NCI-H2227 (cell line): ENCODE measurements around the gene PITPNM3.
"Not testable (repeated sequence)": the region's sequence is repeated elsewhere in the genome, so short reads cannot be mapped to it uniquely, and the experiment has no call there.

Source experiments
- DNase-seq: peaks from one replicate; lab custom pipeline; 2025; ENCODE audit not compliant: unreplicated experiment; lab: John Stamatoyannopoulos, UW

The PITPNM3 gene

DNA sequence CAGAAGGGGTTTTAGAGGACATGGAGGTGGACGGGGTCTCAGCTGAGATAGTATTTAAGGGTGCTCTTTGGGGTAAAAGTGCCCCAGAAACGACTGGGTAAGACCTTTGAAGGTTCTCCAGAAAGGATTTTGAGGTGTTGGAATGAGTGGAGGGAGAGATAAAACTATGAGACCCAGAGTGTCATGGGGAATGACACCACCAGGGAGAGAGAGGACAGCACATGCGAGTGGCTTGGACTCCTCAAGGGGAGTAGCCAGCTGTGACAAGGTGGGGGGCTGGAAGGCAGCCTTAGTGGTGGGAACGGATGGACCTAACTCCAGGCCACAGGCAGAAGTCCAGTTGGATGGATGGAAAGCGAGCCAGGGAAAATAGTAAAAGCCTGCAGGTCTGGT, 19.2 kb upstream of the PITPNM3 start:
- no peak for DNase-seq

DNA sequence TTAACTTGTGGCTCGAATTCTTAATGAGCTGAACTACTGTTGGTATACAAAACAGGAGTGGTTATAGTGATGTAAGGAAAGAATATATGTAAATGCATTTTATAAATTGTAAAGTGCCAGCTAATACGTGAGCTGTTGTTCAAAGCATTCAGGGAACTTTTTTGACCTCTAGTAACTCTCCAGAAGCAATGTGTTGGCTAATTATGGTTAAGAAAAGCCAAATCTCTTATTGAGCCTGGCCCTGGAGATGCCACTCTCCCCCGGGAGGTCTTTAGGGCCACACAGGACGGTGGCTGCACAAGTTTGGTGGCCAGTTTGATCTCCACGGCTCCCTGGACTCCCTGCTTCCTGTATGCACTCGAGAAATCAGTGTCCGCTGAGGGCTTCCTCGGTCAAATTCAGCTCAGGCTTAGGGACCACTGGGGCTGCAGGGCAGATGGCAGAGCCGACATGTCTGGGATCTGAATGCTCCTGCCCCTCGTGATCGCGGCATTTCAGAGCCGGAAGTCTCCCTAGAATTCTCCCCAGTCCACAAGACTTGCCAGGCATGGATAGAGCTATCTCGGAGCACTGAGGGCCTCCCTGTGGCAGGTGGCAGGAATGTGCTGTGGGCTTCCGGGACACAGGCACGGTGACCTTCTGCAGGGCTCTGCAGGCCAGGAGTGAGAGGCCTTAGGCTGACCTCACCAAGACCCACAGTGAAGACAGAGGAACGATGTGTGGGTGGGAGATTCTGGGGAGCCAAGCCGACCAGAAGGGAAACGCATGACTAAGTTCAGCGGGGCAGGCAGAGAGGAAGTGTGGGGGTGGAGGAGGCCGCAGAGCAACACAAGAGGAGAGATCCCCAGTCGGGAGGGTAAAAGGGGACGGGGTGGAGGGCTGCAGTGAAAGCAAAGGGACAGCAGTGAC, 18.6 kb upstream of the PITPNM3 start:
- no peak for DNase-seq

DNA sequence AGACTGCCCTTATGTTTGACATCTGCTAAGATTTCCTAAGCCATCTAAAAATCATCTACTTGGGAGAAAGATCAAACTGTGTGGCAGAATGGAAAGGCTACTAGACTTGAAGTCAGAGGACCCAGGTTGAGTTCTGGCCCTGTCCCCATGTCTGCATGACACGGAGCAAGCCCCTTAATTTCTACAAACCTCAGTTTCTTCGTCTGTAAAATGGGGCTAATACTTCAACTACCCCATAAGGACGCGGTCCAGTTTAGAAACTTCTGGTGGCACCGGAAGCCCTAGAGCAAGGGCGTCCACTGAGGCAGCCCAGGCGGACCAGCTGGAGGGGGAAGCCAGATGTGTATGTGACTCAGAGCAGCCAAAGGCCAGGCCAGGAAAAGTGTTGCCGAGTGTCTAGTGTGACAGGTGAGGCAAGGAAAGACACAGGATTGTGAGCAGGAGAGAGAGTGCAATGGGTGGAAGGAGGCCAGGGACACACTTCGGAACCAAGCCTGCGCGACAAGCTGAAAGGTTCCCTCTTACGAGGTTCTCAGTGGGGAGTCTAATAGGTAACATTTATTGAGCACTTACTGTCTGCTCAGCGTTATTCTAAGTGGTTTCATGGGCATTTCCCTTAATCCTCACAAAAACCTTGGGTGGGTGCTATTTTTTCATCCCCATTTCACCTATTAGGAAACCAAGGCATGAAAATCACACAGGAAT, 17.8 kb upstream of the PITPNM3 start:
- DNase-seq, result no peak

DNA sequence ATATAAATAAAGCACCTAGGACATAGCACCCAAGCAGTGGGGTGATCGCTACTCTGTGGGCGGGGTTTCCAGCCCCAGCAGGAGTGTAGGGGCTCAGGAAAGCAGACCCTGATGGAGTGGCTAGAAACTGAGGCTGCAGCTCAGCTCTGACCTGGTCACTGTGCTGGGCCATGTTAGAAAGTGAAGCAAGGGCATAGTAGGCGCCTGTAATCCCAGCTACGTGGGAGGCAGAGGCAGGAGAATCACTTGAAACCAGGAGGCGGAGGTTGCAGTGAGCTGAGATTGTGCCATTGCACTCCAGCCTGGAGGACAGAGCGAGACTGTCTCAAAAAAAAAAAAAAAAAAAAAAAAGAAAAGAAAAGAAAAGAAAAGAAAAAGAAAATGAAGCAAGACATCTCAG, 17.1 kb upstream of the PITPNM3 start:
- DNase-seq, result not testable (repeated sequence)

DNA sequence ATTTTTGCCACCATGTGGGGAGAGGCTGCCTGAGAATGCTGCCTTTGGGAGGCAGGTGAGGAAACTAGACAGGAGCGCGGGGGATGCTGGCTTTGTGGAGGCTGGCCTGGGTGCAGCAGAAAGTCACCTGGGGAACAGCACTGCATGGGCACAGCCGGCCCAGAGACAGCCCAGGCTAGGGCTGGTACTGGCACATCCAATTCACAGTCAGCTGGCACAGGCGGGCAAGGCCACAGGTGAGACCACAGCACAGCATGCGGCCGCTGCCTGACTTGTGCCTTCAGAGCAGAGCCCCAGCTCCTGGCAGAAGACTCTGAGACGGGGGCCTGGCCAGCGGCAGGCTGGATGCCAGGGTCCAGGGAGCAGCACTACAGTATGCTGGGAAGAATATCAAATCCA, 16.6 kb upstream of the PITPNM3 start:
- no peak for DNase-seq

DNA sequence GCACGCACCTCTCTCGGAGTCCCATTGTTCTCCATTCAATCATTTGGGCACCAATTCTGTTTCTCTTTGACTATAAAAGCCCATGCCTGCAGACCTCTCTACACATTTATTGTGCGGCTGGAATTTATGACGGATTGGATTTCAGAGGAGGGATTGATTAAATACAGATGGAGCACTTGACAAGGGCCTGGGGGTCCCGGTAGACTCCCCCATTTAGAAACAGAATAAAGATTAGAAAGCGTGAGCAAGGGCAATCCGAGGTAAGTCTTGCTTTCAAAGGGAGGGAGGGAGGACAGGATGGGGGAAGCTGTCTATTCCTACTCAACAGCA, 15.1 kb upstream of the PITPNM3 start:
- no peak for DNase-seq

DNA sequence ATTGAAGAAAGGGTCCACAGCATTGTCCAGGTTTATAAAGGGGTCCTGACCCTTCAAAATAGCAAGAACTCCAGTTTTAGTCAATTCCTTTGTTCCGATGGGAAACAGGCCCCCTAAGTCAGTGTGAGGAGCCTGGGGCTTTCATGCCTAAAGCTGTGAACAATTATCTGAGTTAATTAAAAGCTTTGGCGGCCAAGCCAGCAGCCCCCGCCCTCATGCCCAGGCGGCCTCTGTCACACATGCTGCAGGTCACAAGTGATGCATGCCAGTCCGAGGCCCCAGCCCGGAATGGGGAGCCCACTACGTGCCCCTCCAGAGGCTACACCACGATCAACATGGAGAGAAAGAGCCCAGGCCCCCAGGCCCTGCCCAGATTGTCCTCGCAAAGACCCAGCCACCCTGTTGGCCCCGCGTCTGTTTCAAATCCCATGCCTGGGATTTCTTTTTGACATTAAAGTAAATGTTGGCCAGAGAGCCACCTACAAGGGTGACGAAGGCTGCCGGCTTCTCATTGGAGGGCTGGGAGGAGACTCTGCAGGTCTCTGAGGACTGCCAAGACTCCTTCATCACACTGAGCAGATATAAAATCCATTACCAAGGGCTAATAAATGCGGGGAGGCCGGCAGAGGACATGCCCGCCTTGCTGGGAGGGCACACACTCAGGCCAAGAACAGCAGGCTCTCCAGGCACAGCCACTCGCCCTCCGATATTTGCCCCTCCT, 14.5 kb upstream of the PITPNM3 start:
- DNase-seq, result no peak

DNA sequence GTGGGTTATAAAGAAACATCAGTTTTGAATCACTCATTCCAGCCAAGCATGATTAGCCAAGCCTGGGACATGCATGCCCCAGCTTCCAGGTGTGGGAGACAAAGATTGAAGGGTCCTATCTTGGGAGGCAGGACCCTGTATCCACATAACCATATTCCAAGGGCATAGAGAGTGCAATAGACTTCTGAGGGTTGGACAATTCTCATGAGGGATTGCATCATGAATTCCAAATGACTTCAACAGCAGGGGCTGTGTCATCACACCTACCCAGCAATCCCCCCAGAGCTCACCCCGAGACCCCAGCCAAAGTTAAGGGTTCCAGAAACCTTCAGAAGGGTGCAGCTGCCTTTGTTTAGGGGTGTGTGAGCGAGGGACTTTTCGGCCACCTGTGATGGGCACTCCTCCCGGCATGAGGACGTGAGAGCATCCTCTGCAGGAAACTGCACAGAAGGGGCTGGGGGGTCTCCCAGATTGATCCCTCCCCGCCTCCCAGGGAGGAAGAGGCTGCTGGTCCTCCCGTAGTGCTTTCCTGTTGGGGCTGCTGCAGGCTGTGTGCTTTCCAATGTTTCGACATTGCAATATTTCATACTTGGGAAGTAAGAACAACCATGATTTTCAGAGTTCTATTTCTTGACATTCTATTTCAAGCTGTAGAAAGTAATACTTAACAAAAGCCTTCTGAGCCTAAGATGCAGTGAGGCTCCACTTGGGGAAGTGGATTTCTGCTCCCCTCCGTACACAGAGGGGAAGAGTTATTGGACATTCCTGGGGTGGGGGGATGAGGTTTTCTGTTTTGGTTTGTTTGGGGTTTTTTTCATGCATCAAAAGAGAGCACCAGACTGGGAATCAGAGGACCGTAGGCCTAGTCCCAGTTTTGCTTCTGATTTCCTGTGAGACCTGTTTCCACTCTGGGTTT, 13.3 kb upstream of the PITPNM3 start:
- DNase-seq, result no peak

DNA sequence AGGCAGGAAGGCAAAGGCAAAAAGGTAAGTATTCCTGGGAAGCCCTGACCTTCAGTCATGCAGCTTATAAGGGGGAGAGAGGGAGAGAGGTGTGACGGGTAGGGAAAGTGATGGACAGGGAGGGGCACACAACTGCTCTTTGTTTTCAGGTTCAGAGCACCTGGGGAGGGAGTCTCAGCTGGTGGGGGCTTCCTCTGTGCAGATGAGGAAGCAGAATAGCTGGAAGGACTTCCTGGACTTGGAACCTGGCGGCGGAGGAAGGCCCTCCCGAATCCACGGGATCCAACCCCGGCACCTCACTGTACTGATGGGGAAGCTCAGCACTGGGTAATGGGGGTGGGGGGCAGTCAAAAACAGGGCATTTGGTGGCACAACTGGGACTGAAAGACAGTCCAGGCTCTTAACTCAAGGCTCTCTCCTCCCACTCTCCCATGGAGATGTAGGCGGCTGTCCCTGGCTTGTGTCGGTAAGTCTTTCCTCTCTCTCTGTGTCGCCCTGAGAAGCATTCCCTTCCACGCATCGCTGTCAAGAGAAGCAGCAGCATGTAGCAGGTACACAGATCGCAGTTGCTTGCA, 11.9 kb upstream of the PITPNM3 start:
- no peak for DNase-seq

DNA sequence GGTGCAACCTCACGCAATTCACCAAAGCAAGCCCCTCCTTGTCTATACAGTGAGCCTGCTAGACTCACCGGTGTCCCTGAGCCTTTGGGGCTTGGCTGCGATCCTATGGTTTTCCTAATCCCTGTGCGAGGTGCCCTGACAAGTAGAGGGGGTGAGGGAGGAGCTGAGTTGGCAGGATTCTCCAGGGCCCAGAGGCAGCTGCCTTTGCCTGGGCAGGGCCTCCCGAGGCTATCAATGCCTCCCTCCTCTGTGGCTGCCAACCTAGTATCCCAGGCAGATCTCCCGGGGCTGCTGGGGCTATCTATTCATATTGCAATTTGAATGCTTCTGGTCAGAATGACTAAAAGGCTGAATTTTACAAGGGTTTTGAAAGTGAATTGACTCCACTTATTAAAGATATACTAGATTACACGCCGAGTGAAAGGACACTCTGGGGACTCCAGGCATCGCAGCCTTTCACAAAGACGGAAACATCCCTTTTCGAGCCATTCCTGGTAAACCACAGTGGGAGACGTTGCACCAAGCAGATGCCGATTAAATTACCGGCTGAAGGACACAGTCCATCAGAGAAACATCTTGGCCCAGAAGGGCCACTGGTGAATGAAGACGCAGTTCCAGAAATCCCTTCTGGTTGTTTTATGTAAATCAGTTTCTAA, 11.3 kb upstream of the PITPNM3 start:
- DNase-seq, result no peak

DNA sequence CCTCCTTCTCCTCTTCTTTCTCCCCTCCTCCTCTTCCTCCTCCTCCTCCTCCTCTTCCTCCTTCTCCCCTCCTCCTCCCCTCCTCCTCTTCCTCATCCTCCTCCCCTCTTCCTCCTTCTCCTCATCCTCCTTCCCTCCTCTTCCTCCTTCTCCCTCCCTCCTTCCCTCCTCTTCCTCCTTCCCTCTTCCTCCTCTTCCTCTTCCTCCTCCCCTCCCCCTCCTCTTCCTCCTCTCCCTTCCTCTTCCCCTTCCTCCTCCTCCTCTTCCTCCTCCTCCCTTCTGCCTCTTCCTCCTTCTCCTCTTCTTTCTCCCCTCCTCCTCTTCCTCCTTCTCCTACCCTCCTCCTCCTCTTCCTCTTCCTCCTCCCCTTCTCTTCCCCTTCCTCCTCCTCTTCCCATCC, 5.1 kb upstream of the PITPNM3 start:
- no peak for DNase-seq

DNA sequence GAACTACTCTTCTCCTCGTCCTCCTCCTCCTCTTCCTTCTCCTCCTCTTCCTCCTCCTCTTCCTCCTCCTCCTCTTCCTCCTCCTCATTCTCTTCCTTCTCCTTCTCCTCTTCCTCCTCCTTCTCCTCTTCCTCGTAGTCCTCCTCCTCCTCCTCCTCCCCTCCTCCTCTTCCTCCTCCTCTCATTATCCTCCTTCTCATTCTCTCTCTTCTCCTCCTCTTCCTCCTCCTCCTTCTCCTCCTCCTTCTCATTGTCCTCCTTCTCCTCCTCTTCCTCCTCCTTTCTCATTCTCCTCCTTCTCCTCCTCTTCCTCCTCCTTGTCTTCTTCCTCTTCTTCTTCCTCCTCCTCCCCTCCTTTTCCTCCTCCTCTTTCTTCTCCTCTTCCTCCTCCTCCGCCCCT, 4.1 kb upstream of the PITPNM3 start:
- DNase-seq, result no peak

DNA sequence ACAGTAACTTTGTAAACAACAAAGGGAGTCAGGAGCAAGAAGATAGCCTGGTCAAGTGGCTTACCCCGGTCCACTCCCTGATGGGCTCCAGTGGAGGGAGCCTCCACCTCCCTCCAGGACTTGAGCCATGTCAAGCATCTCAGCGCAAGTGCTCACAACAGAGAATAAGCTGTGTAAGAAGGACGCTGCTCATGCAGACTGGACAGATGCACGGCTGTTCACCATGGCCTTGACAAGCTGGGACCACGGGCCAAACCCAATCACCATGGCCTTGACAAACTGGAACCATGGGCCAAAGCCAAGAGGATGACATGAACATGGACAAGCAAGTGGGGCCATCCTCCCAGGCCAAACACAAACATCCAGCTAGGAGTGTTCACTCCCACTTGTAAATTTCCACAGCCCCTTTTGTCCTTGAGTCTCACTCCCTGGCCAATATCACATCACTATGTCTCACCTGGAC, 3.4 kb upstream of the PITPNM3 start:
- no peak for DNase-seq

DNA sequence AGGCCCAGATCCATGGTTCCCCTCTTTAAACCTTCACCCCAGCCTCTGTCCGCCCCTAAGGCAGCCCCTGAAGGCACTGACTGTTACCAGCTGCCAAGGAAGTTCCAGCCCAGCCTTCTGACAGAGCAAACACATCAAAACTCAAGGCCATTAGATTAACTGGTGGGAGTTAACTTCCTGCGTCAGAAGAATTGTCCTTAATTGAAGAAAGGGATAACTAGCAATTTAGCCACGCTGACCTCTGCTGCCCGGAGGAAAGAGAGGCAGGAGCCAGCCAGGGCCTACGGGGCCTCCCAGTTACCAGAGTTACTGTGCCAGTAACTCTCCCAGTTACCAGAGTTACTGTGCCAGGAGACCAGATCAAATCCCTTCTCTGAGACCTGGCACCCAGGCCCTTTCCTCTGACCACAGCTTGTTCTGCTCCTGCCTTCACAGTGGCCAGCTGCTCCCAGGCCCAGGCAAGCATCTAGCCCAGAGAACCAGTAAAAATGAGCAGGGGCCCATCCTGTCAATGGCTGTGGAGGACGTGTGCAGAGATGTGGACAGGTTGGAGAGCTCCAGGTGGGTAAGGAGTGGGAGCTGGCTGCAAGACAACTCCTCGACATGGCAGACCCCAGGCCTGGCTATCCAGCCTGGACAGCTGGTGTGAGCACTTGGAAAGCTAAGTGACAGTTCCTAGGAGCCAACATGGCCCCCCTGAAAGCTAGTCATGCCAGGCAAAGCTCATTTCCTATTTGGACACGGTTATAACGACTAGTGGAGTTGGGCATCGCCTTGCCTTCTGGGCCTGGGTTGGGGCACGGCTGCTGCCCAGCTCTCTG, 2.8 kb upstream of the PITPNM3 start:
- DNase-seq, result peak; percentile 32

DNA sequence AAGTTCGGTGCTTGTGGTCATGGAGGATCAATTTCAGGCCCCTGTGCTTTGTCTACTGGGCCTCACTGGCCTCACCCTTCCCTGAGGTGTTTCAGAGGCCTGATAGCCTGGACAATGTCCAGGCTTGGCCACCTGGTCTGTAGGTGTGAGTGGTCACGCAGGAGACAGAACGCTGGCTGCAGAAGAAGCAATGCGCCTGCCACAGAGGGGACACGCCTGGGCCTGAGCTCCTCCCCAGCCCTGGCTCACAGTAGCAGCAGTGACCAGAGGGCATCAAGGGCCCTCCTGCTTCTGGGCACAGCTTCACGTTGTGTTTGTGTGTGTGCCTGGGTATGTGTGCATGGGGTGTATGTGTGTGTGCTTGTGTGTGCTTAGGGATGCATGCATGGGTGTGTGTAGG, 1.9 kb upstream of the PITPNM3 start:
- no peak for DNase-seq

DNA sequence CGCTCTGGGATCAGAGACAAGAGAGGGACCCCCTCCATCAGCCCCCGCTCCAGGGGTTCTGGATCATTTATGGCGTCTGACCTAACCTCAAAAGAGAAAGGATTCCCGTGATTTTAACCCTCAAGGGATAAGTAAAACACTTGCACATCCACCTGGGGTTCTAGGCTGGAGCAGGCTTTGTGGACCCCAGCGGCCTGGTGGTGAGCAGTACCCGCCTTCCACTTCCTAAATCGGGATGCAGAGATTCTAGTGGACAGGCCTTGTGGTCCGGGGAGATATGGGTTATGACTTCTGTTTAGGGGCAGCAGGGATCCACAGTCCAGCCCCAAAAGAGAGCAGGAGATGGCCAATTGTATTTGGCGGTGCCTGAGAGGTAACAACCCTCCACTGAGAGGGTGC, 684 bp upstream of the PITPNM3 start:
- no peak for DNase-seq

DNA sequence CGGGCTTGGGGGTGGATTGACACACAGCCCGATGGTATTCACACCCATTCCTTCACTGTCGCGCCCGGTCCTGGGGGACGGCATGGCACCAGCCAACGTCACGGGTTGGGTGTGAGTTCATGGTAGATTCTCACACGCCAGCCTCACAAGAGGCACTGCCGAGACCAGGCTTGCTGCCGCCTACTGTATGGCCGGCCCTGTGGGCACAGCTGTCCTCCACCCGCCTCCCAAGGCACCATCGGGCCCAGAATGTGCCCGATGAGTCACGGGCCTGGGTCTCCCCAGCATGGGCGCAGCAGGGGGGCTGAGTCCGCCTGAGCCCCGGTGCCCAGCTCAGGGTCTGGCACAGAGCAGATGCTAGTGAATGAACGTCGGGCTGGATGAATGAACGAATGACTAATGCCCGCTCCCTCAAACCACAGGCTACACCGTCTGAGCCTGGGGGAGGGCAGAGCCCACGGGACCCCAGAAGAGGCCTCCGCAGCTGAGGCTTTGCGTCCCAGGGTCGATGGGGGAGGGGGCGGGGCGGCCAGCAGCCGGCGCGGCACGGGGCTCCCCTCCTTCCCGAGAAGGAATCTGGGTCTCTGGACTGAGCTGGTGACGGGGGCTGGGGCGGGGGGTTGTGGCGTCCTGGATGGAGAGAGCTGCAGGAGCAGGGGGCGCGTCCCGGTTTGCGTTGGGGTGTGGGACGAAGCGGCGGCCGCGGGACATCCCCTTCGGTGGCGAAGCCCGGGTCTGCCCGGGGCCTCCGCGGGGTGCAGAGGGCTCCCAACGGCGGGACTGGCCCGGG, 829 bp downstream of the PITPNM3 start:
- DNase-seq, result peak; percentile 16

DNA sequence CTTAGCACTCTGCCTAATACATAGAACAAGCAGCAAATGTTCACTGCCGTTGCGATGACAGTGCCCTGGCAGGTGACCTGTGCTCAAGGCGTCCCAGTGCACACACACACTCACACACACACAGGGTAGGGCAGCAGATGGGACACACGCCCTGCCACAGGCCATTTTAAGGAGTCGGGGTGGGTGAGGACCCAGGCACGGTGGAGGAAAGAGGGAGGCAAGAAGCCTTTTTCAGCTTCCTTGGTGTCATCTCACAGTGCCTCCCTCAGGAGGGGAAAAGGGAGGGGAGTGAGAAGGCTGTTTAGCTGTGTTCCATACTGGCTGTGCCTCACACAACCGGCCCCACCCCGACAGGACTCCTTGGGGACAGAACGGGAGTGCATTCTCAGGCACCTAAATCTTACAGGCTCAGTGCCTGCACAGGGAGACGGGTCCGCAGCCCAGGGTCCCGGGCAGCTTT, 1.5 kb downstream of the PITPNM3 start:
- DNase-seq, result no peak
